CD14-positive monocyte (primary cell): ENCODE measurements around the gene IGSF8. TPM values are rescaled to one million over a fixed set of nuclear protein-coding genes. Genes with fewer than 3 reads are reported as not detected.

ENCODE experiments used
- DNase-seq, 3 donors: peaks; one replicate each; pipeline ENCODE4 v3.0.0-alpha.2; 2011 to 2022
- H2AFZ ChIP-seq: 2 replicates; pipeline ENCODE4 v1.6.0; 2012; ENCODE audit warnings: mild to moderate bottlenecking, low read depth, low read length, inconsistent platforms; ENCODE audit not compliant: insufficient read depth, poor library complexity, severe bottlenecking
- H3K27ac ChIP-seq, 2 donors: 1 replicate in 1 of 2; 2 replicates in 1 of 2; pipeline ENCODE4 v1.5.1; 2012 to 2013; ENCODE audit warnings: low read length in 2 of 2, control low read depth in 1 of 2, inconsistent platforms in 1 of 2, low read depth in 1 of 2, mild to moderate bottlenecking in 1 of 2
- H3K27me3 ChIP-seq, 2 donors: one replicate each; pipeline versions ENCODE4 v1.6.0 to v1.6.1; 2011 to 2013; ENCODE audit warnings: low read length in 2 of 2; ENCODE audit not compliant: control insufficient read depth in 2 of 2, insufficient read depth in 2 of 2
- H3K36me3 ChIP-seq, 2 donors: replicated peaks in 1 of 2; 1 replicate in 1 of 2; 2 replicates in 1 of 2; pipeline versions ENCODE4 v1.5.1 to v1.6.1; 2012 to 2013; ENCODE audit warnings: low read length in 2 of 2, control low read depth in 1 of 2, inconsistent platforms in 1 of 2, mild to moderate bottlenecking in 1 of 2; ENCODE audit not compliant: insufficient read depth in 2 of 2, control insufficient read depth in 1 of 2
- H3K4me1 ChIP-seq, 2 donors: 1 replicate in 1 of 2; 2 replicates in 1 of 2; pipeline versions ENCODE4 v1.5.1 to v1.6.1; 2012 to 2013; ENCODE audit warnings: low read length in 2 of 2, control low read depth in 1 of 2, inconsistent platforms in 1 of 2, mild to moderate bottlenecking in 1 of 2, moderate library complexity in 1 of 2; ENCODE audit not compliant: insufficient read depth in 2 of 2, control insufficient read depth in 1 of 2
- H3K4me2 ChIP-seq: replicated peaks from 2 replicates; pipeline ENCODE3; 2012; ENCODE audit warnings: low read length, moderate library complexity, mild to moderate bottlenecking; ENCODE audit not compliant: poor library complexity, severe bottlenecking; ENCODE audit errors: extremely low read depth
- H3K4me3 ChIP-seq, 3 experiments: fragments of 200-600 bp in 1 of 3; sonication (generic) in 1 of 3; replicated peaks in 1 of 3; 1 replicate in 2 of 3; 2 replicates in 1 of 3; pipeline ENCODE4 v1.5.1; 2011 to 2013; ENCODE audit warnings: low read length in 3 of 3, mild to moderate bottlenecking in 3 of 3, control low read depth in 2 of 3, low read depth in 2 of 3, inconsistent platforms in 1 of 3, moderate library complexity in 1 of 3
- H3K79me2 ChIP-seq: 2 replicates; pipeline ENCODE4 v1.6.0; 2012; ENCODE audit warnings: mild to moderate bottlenecking, control low read depth, inconsistent platforms, low read length, moderate library complexity; ENCODE audit not compliant: insufficient read depth
- H3K9ac ChIP-seq: 2 replicates; pipeline ENCODE4 v1.6.0; 2017; ENCODE audit warnings: low read length, mild to moderate bottlenecking; ENCODE audit not compliant: insufficient read depth, poor library complexity, severe bottlenecking
- H3K9me3 ChIP-seq, 2 donors: replicated peaks in 1 of 2; 1 replicate in 1 of 2; 2 replicates in 1 of 2; pipeline versions ENCODE4 v1.5.1 to v1.6.1; 2012 to 2013; ENCODE audit warnings: low read length in 2 of 2, control low read depth in 1 of 2; ENCODE audit not compliant: control insufficient read depth in 1 of 2, insufficient read depth in 1 of 2
- H4K20me1 ChIP-seq: 2 replicates; pipeline ENCODE4 v1.6.0; 2012; ENCODE audit warnings: mild to moderate bottlenecking, low read length, control low read depth, moderate library complexity; ENCODE audit not compliant: insufficient read depth
- H3K27ac Mint-ChIP-seq, 7 donors: one replicate each; pipeline ENCODE4 v1.8.0; 2020; ENCODE audit warnings: mild to moderate bottlenecking in 7 of 7, mixed read lengths in 7 of 7, moderate library complexity in 6 of 7, inconsistent platforms in 2 of 7
- H3K27me3 Mint-ChIP-seq, 3 donors: one replicate each; pipeline ENCODE4 v1.8.0; 2021 to 2022; ENCODE audit warnings: low read depth in 3 of 3, mild to moderate bottlenecking in 3 of 3, mixed read lengths in 3 of 3, moderate library complexity in 3 of 3, inconsistent platforms in 1 of 3
- H3K36me3 Mint-ChIP-seq, 2 donors: one replicate each; pipeline ENCODE4 v1.8.0; 2020; ENCODE audit warnings: mixed read lengths in 2 of 2, inconsistent platforms in 1 of 2, mild to moderate bottlenecking in 1 of 2
- H3K4me1 Mint-ChIP-seq: one replicate; pipeline ENCODE4 v1.8.0; 2020; ENCODE audit warnings: mild to moderate bottlenecking, mixed read lengths
- H3K4me3 Mint-ChIP-seq, 2 donors: one replicate each; pipeline ENCODE4 v1.8.0; 2020; ENCODE audit warnings: mild to moderate bottlenecking in 2 of 2, mixed read lengths in 2 of 2, moderate library complexity in 1 of 2
- H3K9me3 Mint-ChIP-seq, 7 donors: one replicate each; pipeline ENCODE4 v1.8.0; 2020 to 2022; ENCODE audit warnings: mixed read lengths in 7 of 7, mild to moderate bottlenecking in 6 of 7, moderate library complexity in 6 of 7, inconsistent platforms in 2 of 7
- WGBS: methylation state at CpG from one replicate; pipeline ENCODE4 v1.1.5; 2013; ENCODE audit warnings: missing lambda C conversion rate; ENCODE audit not compliant: insufficient coverage; 5-methylcytosine and 5-hydroxymethylcytosine counted together
- intact Hi-C, 2 donors: fragments of 100-400 bp; cut with micrococcal nuclease; formaldehyde crosslinking; loops; one replicate each; pipeline versions ENCODE4 v1.15.0 to v1.15.1; 2023
- polyA plus RNA-seq, 3 donors: library from polyadenylated mRNA; depleted of rRNA in 1 of 3; unstranded in 2 of 3; stranded (reverse) in 1 of 3; fragments of 300-500 nt in 2 of 3; fragments of >200 nt in 1 of 3; fragmentation: Illumina TruSeq in 2 of 3; gene quantifications; 1 replicate in 2 of 3; 2 replicates in 1 of 3; pipeline ENCODE4 v1.2.3, GENCODE V29; 2012 to 2021
- TF ChIP-seq, protein P1 (sequence below): fragments of 200-600 bp; IDR thresholded peaks from one replicate; pipeline ENCODE4 v1.8.0; 2022; ENCODE audit warnings: antibody characterized with exemption, mild to moderate bottlenecking

Gene IGSF8
- polyA plus RNA-seq, 3 donors: 9.6 to 23.9 (median 10.8) TPM

DNA sequence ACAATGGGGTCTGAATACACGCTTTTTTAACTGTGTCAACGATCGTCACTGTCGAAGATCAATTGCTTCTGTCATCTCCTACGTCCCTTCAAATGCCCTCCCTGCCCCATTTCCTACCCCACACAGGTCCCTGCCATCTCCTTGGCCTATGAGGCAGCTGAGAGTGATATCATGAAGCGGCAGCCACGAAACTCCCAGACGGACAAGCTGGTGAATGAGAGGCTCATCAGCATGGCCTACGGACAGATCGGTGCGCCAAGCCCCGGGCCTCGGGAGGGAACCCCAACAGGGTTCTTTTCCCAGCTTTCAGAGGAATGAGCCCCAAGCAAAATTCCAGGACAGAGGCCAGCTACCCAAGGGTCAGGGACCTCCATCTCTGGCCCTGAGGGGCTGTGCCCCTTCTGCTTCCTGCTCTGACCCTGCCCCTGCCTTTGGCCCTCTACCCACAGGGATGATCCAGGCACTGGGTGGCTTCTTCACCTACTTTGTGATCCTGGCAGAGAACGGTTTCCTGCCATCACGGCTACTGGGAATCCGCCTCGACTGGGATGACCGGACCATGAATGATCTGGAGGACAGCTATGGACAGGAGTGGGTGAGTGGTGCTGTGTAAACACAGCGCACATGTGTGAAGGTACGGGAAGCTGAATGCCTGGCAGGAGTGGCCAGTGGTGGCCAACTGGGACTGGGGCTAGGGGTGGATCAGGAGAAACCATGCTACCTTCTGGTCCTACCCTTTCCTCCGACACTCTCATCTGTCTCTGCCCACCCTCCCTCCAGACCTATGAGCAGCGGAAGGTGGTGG, 37.9 kb upstream of the IGSF8 start:
- no peak overlapping the region for H3K27ac Mint-ChIP-seq
- peaks cover 12% of the 10 kb centered on the region for H3K4me1 Mint-ChIP-seq
- no peaks in the 10 kb centered on the region for H3K9me3 ChIP-seq
- intact Hi-C loops: no loop called here
- no peaks in the 10 kb centered on the region for H4K20me1 ChIP-seq
- no peak overlapping the region for H2AFZ ChIP-seq
- peaks cover 13 to 16% of the 10 kb centered on the region in 2 donors for H3K4me1 ChIP-seq
- H3K4me3 ChIP-seq: no peak overlapping the region
- TF ChIP-seq, protein P1, sequence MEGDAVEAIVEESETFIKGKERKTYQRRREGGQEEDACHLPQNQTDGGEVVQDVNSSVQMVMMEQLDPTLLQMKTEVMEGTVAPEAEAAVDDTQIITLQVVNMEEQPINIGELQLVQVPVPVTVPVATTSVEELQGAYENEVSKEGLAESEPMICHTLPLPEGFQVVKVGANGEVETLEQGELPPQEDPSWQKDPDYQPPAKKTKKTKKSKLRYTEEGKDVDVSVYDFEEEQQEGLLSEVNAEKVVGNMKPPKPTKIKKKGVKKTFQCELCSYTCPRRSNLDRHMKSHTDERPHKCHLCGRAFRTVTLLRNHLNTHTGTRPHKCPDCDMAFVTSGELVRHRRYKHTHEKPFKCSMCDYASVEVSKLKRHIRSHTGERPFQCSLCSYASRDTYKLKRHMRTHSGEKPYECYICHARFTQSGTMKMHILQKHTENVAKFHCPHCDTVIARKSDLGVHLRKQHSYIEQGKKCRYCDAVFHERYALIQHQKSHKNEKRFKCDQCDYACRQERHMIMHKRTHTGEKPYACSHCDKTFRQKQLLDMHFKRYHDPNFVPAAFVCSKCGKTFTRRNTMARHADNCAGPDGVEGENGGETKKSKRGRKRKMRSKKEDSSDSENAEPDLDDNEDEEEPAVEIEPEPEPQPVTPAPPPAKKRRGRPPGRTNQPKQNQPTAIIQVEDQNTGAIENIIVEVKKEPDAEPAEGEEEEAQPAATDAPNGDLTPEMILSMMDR: no peak
- no peaks in the 10 kb centered on the region for H3K27me3 ChIP-seq
- H3K27me3 Mint-ChIP-seq: peaks cover 10 to 12% (median 11%) of the 10 kb centered on the region in 3 donors
- no peak for DNase-seq
- H3K36me3 Mint-ChIP-seq: no peaks in the 10 kb centered on the region
- whole genome bisulfite sequencing: 94% methylated on average over 18 of the region's 22 CpGs
- no peak overlapping the region for H3K4me3 Mint-ChIP-seq
- no peaks in the 10 kb centered on the region for H3K36me3 ChIP-seq
- peaks cover 0 to 1% (median 0%) of the 10 kb centered on the region in 7 donors for H3K9me3 Mint-ChIP-seq
- no peaks in the 10 kb centered on the region for H3K79me2 ChIP-seq
- H3K27ac ChIP-seq: no peak overlapping the region
- no peak overlapping the region for H3K9ac ChIP-seq
- H3K4me2 ChIP-seq: no peak overlapping the region

DNA sequence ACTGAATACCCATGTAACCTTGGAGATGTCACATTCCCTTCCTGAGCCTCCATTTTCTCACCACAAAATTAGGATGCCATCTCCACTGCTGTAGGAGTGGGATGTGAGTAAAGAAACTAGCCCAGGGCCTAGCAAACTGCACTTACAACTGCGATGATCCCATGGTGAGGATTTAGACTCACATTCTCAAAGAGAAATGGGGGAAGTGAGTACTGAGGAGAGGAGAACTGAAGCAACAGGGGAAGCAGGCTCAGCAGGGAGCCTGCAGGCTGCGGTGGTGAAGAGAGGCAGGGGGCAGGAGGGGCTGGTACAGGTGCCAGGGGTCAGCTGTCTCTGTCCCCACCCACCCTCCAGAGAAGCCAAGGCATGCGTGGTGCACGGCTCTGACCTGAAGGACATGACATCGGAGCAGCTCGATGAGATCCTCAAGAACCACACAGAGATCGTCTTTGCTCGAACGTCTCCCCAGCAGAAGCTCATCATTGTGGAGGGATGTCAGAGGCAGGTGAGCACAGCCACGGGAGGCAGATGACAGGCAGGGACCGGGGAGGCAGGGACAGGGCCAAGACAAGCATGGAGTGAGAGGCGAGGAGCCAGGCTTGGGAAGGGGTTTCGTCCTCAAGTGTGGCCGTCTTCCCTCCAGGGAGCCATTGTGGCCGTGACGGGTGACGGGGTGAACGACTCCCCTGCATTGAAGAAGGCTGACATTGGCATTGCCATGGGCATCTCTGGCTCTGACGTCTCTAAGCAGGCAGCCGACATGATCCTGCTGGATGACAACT, 36.6 kb upstream of the IGSF8 start:
- peak; percentile 18 to 24 (median 24) for DNase-seq
- Mint-ChIP-seq H3K9me3 (peaks cover 0 to 1% (median 0%) of the 10 kb centered on the region in 7 donors), H3K4me1 (peaks cover 9% of the 10 kb centered on the region), H3K27me3 (peaks cover 11 to 12% (median 11%) of the 10 kb centered on the region in 3 donors), H3K4me3 (peak overlapping the region in 1 of 2 donors; percentile 5), H3K27ac (peak overlapping the region in 1 of 7 donors; percentile 26), H3K36me3 (no peaks in the 10 kb centered on the region)
- Histone ChIP-seq H3K27me3 (no peaks in the 10 kb centered on the region), H3K36me3 (no peaks in the 10 kb centered on the region), H3K4me2 (no peak overlapping the region), H3K4me3 (no peak overlapping the region), H3K9me3 (no peaks in the 10 kb centered on the region), H4K20me1 (no peaks in the 10 kb centered on the region), H3K4me1 (peaks cover 12 to 13% of the 10 kb centered on the region in 2 donors), H3K79me2 (no peaks in the 10 kb centered on the region), H2AFZ (peak overlapping the region; percentile 0), H3K9ac (no peak overlapping the region), H3K27ac (no peak overlapping the region)
- TF ChIP-seq, protein P1: no peak
- 84% methylated on average over 16 of the region's 20 CpGs for WGBS
- intact Hi-C loops: no loop called here
